GM13976 (cell line): ENCODE results near the gene WDR20.
"Not testable (repeated sequence)": the region's sequence is repeated elsewhere in the genome, so short reads cannot be mapped to it uniquely, and the experiment has no call there.

Experiments used
- DNase-seq: peaks from one replicate; pipeline ENCODE4 v3.0.0; 2012; ENCODE audit warnings: low spot score
- CTCF ChIP-seq: IDR thresholded peaks from 2 replicates; pipeline ENCODE4 v1.5.1; 2012; ENCODE audit warnings: borderline replicate concordance, mild to moderate bottlenecking; ENCODE audit not compliant: insufficient read depth; ENCODE audit errors: extremely low read depth, missing control alignments, control extremely low read depth
- in situ Hi-C: fragments of 300-500 bp; cut with MboI; formaldehyde crosslinking; loops from one replicate; pipeline ENCODE4 v1.12.0; 2022; ENCODE audit warnings: low sequenced_read_pairs, mixed read lengths, inconsistent platforms; ENCODE audit not compliant: unreplicated experiment

WDR20 gene

GRCh38 chr14:102170061-102170460 is 30.4 kb downstream of the WDR20 start:
- no peak for TF ChIP-seq CTCF
- in situ Hi-C loops: no loop called here
- DNase-seq: no peak

DNA sequence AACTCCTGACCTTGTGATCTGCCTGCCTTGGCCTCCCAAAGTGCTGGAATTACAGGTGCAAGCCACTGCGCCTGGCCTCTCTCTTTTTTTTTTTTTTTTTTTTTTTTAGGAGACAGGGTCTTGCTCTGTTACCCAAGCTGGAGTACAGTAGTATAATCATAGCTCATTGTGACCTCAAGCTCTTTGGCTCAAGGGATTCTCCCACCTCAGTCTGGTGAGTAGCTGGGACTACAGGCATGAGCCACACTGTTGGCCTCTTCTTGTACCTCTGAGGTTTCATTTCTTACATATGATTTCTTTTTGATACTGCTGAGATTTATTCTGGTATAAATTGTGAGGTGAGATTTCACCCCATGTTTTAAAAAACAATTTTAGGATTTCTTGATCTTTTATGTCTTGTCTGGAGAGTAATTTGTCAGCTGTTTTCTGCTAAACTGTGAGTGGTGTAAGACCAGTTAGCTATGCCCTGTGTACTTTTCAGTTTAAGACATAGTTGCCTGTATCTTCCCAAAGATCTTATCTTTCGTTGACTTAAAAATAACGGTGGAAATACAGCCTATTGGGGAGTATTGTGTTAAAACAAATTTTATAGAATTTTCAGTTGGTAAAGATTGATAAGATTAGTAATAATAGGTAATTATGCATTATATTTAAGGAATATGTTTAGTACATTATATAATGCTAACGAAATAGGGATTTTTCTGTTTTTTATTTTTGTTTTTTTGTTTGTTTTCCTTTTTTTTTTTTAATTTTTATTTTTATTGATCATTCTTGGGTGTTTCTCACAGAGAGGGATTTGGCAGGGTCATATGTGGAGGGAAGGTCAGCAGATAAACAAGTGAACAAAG is 31.7 kb downstream of the WDR20 start:
- DNase-seq: no peak
- in situ Hi-C loops: no loop called here
- TF ChIP-seq CTCF: no peak

- DNase-seq, in situ Hi-C loops: not testable (repeated sequence)
These were observed 32.2 kb downstream of the WDR20 start for GRCh38 chr14:102172021-102172272.

GRCh38 chr14:102172721-102173120 is 33.0 kb downstream of the WDR20 start:
- DNase-seq: not testable (repeated sequence)

DNA sequence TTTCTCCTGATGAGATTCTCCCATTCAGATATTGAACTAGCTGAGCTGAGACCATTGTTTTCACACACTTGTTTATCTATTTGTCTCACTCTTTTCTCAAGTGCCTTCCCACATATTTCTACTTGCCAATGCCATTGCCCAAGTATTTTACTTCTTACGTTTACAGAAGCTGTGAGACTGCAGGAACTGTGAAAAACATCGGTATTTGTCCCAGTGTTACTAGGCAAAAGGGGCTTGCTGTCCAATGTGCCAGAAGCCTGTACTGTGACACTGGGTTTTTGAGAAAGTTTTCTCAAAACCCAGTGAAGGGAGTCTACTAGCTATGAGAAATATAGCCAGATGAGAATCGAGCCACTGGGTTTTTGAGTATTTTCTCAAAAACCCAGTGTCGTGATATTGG is 37.5 kb downstream of the WDR20 start:
- no peak for DNase-seq
- in situ Hi-C loops: no loop called here
- no peak for TF ChIP-seq CTCF

More at GRCh38 chr14:102172721-102173120, 33.0 kb downstream of the WDR20 start:
- in situ Hi-C loops: not testable (repeated sequence)

DNA sequence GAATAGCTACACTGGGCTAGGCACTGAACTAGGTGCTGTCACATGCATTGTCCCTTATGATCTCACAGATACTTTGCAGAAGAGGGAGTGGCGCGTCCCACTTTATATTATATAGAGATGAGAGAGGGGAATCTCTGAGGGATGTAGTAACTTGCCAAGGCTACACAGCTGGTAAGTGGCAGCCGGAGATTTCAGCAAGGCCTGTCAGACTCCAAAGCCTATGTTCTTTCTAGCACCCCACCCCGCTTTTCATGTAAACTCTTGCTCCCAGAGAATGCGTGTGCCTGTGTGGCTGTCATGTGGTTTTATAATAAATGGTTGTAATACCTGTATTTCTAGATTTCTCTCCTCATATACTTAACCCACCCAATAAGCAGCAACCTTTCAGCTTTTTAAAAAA is 39.1 kb downstream of the WDR20 start:
- DNase-seq: no peak
- in situ Hi-C loops: no loop called here
- TF ChIP-seq CTCF: no peak

GRCh38 chr14:102180248-102180998 is 40.7 kb downstream of the WDR20 start:
- in situ Hi-C loops: no loop called here
- TF ChIP-seq CTCF: no peak
- no peak for DNase-seq
